Stimulated activated CD8-positive, alpha-beta memory T cell treated with anti-CD3 and anti-CD28 coated beads, Interleukin-7, amount 100 ng/mL, for 24 hours (primary cell): ENCODE measurements around the gene MARCHF2.
"Not testable (repeated sequence)": the region's sequence is repeated elsewhere in the genome, so short reads cannot be mapped to it uniquely, and the experiment has no call there.

Source experiments
- DNase-seq: peaks from one replicate; pipeline ENCODE4 v3.0.0-alpha.2; 2020; ENCODE audit warnings: low read depth

Gene MARCHF2

GRCh38 chr19:8410718-8411117, 2.4 kb upstream of the MARCHF2 start:
- not testable (repeated sequence) for DNase-seq

- DNase-seq, result no peak
These were observed 507 bp downstream of the MARCHF2 start for GRCh38 chr19:8413629-8413995.

GRCh38 chr19:8416796-8417195, 3.7 kb downstream of the MARCHF2 start:
- no peak for DNase-seq

- no peak for DNase-seq
These were observed 8.7 kb downstream of the MARCHF2 start for GRCh38 chr19:8421484-8422461.

- no peak for DNase-seq
These were observed 10.7 kb downstream of the MARCHF2 start for GRCh38 chr19:8423817-8424223.

GRCh38 chr19:8425331-8425730, 12.2 kb downstream of the MARCHF2 start:
- DNase-seq, result not testable (repeated sequence)

GRCh38 chr19:8426283-8426682, 13.2 kb downstream of the MARCHF2 start:
- no peak for DNase-seq

GRCh38 chr19:8429044-8429443, 15.9 kb downstream of the MARCHF2 start:
- no peak for DNase-seq

GRCh38 chr19:8429826-8430225, 16.7 kb downstream of the MARCHF2 start:
- DNase-seq, result no peak

GRCh38 chr19:8430650-8431049, 17.5 kb downstream of the MARCHF2 start:
- DNase-seq, result no peak

GRCh38 chr19:8438236-8438635, 25.1 kb downstream of the MARCHF2 start:
- no peak for DNase-seq

- no peak for DNase-seq
These were observed 28.8 kb downstream of the MARCHF2 start for GRCh38 chr19:8441725-8442544.

- not testable (repeated sequence) for DNase-seq
These were observed 31.1 kb downstream of the MARCHF2 start for GRCh38 chr19:8444140-8444676.

GRCh38 chr19:8444677-8445487, 31.8 kb downstream of the MARCHF2 start, which contains the start of gene HNRNPM:
Gene HNRNPM, plus strand, starts transcription at chr19:8444975. Its CDS starts 24 bp downstream, at chr19:8444999.
- DNase-seq, result peak; percentile 100

GRCh38 chr19:8445488-8446001, 32.4 kb downstream of the MARCHF2 start:
- peak; percentile 8 for DNase-seq

- DNase-seq, result no peak
These were observed 33.1 kb downstream of the MARCHF2 start for GRCh38 chr19:8446061-8446709.

- DNase-seq, result no peak
These were observed 36.7 kb downstream of the MARCHF2 start for GRCh38 chr19:8449830-8450229.

- no peak for DNase-seq
These were observed 38.3 kb downstream of the MARCHF2 start for GRCh38 chr19:8451377-8451776.

- DNase-seq, result peak; percentile 4
These were observed 38.8 kb downstream of the MARCHF2 start for GRCh38 chr19:8451885-8452284.

GRCh38 chr19:8452446-8453123, 39.5 kb downstream of the MARCHF2 start:
- DNase-seq, result no peak
